Heart left ventricle (tissue), 13 donors: ENCODE results near the gene MOGAT2.

Source experiments
- POLR2A ChIP-seq, 2 donors: fragments of 450-650 bp; IDR thresholded peaks; one replicate each; pipeline ENCODE4 v1.6.1; 2017; ENCODE audit warnings: antibody characterized with exemption in 2 of 2, mild to moderate bottlenecking in 2 of 2, moderate library complexity in 2 of 2
- TF ChIP-seq, protein P1 (sequence below), 12 donors: fragments of 200-600 bp; sonication (generic) in 4 of 12; IDR thresholded peaks; one replicate each; pipeline versions ENCODE4 v1.5.0 to v1.8.0; 2018 to 2022; ENCODE audit warnings: antibody characterized with exemption in 12 of 12, mild to moderate bottlenecking in 5 of 12
- donor health status: ischemic (EF 13 %, LVEDD 7.1; RV severe dilation, severe dysfunction).
- donor health status: DM: no; HTN: yes; CAD: no.
- donor health status: DM: no; HTN: no; CAD: no.
- donor health status: ischemic (EF 25% LVEDD 6.9; RV normal size, moderate dysfunction).
- donor health status: ischemic (EF 25% LVEDD 5.7; RV mildly dilated, moderate dysfunction).
- donor health status: ischemic (EF 35%, LVEDD 5.7; RV mildly dilated, moderate dysfunction).
- donor health status: nonischemic (EF 11% LVEDD 7.7; RV severe dilation, severe dysfunction).
- donor health status: DM: yes; HTN: yes; CAD: no.
- donor health status: PGD.
- donor health status: ischemic (EF 29% LVEDD 5.4; RV normal size, mild dysfunction).
- donor health status: nonischemic (EF 23%, LVEDD 6.1; RV moderate dilation, normal function).

DNA sequence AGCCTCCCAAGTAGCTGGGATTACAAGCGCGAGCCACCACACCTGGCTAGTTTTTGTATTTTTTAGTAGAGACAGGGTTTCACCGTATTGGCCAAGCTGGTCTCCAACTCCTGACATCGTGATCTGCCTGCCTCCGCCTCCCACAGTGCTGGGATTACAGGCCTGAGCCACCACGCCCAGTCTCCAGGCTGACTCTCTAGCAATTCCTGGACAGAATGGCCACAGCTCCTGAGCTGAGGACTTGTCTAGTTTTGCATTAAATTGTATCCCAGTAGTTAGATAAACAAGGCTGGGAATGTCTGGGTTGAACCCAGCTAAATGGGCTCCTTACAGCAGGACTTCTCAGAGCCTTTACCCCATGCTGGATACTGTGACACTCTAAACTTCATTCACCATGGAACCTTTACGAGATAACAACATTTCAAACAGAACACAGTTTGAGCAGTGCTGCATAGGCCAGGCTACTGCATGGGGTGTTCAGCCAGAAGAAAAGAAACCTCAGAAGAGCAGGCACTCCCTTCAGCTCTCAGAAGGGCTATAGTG is 13.9 kb upstream of the MOGAT2 start:
- TF ChIP-seq, protein P1, sequence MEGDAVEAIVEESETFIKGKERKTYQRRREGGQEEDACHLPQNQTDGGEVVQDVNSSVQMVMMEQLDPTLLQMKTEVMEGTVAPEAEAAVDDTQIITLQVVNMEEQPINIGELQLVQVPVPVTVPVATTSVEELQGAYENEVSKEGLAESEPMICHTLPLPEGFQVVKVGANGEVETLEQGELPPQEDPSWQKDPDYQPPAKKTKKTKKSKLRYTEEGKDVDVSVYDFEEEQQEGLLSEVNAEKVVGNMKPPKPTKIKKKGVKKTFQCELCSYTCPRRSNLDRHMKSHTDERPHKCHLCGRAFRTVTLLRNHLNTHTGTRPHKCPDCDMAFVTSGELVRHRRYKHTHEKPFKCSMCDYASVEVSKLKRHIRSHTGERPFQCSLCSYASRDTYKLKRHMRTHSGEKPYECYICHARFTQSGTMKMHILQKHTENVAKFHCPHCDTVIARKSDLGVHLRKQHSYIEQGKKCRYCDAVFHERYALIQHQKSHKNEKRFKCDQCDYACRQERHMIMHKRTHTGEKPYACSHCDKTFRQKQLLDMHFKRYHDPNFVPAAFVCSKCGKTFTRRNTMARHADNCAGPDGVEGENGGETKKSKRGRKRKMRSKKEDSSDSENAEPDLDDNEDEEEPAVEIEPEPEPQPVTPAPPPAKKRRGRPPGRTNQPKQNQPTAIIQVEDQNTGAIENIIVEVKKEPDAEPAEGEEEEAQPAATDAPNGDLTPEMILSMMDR (IDR thresholded peaks at IDR 0.05) = no peak
- TF ChIP-seq POLR2A (IDR thresholded peaks at IDR 0.05) = no peak
